Measurements from ENCODE around the gene KIAA1755. TPM values are rescaled to one million over a fixed set of nuclear protein-coding genes. Genes with fewer than 3 reads are reported as not detected.

KIAA1755 gene
- total and polyA plus RNA-seq, 9 of the 15 experiments (the other 6 are each of a cell fraction or from before 2014, with no cell fraction given): not detected

GRCh38 chr20:38198238-38198861 is 62.2 kb downstream of the KIAA1755 start:
- peaks cover 3% of the 10 kb centered on the region; the same call in 1 of the 2 replicates for H4K20me1 ChIP-seq (replicated peaks; ENCODE audit: control insufficient read depth, insufficient read depth, low read length)
- in situ Hi-C loops (cut with MboI) (no loop called here), intact Hi-C loops (cut with micrococcal nuclease) (no loop called here)
- H3K9me3 ChIP-seq (replicated peaks; ENCODE audit: control insufficient read depth, insufficient read depth, low read depth, low read length): no peaks in the 10 kb centered on the region
- no peak for ATAC-seq
- no peak overlapping the region for H3K9ac ChIP-seq (ENCODE audit: insufficient read depth in 1 of 2, low read depth in 2 of 2, low read length in 2 of 2)
- FAIRE-seq: no peak
- 5% methylated on average over 8 of the region's 8 CpGs for WGBS (ENCODE audit: insufficient coverage, low coverage, missing lambda C conversion rate)
- H3K27ac ChIP-seq (ENCODE audit: extremely low read depth, low read depth, low read length): no peak overlapping the region
- peaks cover 13 to 14% of the 10 kb centered on the region in 2 experiments for H3K4me1 ChIP-seq (replicated peaks in 1 of 2; ENCODE audit: control insufficient read depth in 2 of 2, insufficient read depth in 2 of 2, low read length in 2 of 2)
- POLR2A ChIA-PET: interaction anchor here (1.1 kb wide), 1 partner anchor 9 kb away, joined by 3 read pairs; no protein-coding TSS in a partner anchor
- no peaks in the 10 kb centered on the region for H3K9me1 ChIP-seq (ENCODE audit: control insufficient read depth, insufficient read depth, low read length)
- no peak overlapping the region for H2AFZ ChIP-seq (ENCODE audit: low read depth, low read length)
- peaks cover 2 to 20% of the 10 kb centered on the region in 2 experiments; a peak in 2 of 5 replicates for H3K27me3 ChIP-seq (ENCODE audit: control insufficient read depth in 2 of 2, insufficient read depth in 2 of 2, low read length in 2 of 2)
- CTCF ChIA-PET (ENCODE audit: low intra/inter-chr PET ratio): no interaction called here
- DNase-seq (ENCODE audit: extremely low read depth in 1 of 4, low spot score in 3 of 4): peak in 3 of 4 experiments; percentile 22 to 46 (median 31)
- no peaks in the 10 kb centered on the region for H3K79me2 ChIP-seq (ENCODE audit: control insufficient read depth, insufficient read depth, low read length)
- BruUV-seq (replicated peaks): no TSS peak
- H3K4me2 ChIP-seq (ENCODE audit: insufficient read depth, low read length): no peak overlapping the region
- no peak overlapping the region for H3K4me3 ChIP-seq
- H3K36me3 ChIP-seq (ENCODE audit: control insufficient read depth, insufficient read depth, low read length): no peaks in the 10 kb centered on the region
- TF ChIP-seq ZBTB40 (IDR thresholded peaks at IDR 0.05) (peak; percentile 88), ZBTB40 (CRISPR knock-in tag; IDR thresholded peaks at IDR 0.05) (peak; percentile 91), ZNF77 (CRISPR knock-in tag; IDR thresholded peaks at IDR 0.05) (no peak), ZNF445 (CRISPR knock-in tag; IDR thresholded peaks at IDR 0.05; ENCODE audit: low read depth) (no peak), CBFA2T3 (IDR thresholded peaks at IDR 0.05) (peak; percentile 60), BRF2 (IDR thresholded peaks at IDR 0.05; ENCODE audit: borderline replicate concordance, insufficient read depth, insufficient read length) (no peak), BDP1 (IDR thresholded peaks at IDR 0.05; ENCODE audit: insufficient read depth, insufficient read length) (no peak), ZBTB7A (IDR thresholded peaks at IDR 0.05; ENCODE audit: borderline replicate concordance, control insufficient read depth, low read depth, low read length) (peak; percentile 37; the same call in 1 of the 2 replicates), TFAP4 (CRISPR knock-in tag; IDR thresholded peaks at IDR 0.05; ENCODE audit: borderline replicate concordance) (peak; percentile 32; the same call in 1 of the 2 replicates), CBFA2T2 (conservative IDR thresholded peaks at IDR 0.05) (peak; percentile 48)

Measured in K562 (cell line).